ENCODE data around the gene C9.

DNA sequence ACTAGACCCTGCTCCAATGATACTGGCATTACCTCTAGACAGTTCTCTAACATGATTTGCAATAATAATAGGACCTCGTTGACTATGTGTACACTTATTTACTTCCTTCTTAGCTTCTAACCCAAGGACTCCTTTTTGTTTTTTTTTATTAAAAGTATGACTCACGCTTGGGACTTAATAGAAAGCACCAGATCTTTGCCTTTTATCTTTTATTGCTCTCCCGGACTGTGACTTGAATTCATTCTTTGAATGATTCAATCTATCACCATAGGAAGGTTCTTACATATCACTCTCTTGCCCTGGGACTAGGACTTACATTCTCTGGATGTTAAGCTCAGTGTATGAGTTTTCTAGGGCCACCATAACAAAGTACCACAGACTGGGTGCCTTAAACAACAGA lies 9.0 kb downstream of the C9 start:
- TF ChIP-seq POLR2A (IDR thresholded peaks at IDR 0.05) = no peak
- TF ChIP-seq CTCF (IDR thresholded peaks at IDR 0.05) = no peak
